Measurements from ENCODE around the gene FBXL19.

FBXL19 gene

GRCh38 chr16:30990105-30990504 lies 66.7 kb downstream of the FBXL19 start:
- no peak for DNase-seq

GRCh38 chr16:30991052-30991451 lies 67.7 kb downstream of the FBXL19 start:
- DNase-seq: no peak

- no peak for DNase-seq
Observed at GRCh38 chr16:30992276-30992780, 69.0 kb downstream of the FBXL19 start.

DNA sequence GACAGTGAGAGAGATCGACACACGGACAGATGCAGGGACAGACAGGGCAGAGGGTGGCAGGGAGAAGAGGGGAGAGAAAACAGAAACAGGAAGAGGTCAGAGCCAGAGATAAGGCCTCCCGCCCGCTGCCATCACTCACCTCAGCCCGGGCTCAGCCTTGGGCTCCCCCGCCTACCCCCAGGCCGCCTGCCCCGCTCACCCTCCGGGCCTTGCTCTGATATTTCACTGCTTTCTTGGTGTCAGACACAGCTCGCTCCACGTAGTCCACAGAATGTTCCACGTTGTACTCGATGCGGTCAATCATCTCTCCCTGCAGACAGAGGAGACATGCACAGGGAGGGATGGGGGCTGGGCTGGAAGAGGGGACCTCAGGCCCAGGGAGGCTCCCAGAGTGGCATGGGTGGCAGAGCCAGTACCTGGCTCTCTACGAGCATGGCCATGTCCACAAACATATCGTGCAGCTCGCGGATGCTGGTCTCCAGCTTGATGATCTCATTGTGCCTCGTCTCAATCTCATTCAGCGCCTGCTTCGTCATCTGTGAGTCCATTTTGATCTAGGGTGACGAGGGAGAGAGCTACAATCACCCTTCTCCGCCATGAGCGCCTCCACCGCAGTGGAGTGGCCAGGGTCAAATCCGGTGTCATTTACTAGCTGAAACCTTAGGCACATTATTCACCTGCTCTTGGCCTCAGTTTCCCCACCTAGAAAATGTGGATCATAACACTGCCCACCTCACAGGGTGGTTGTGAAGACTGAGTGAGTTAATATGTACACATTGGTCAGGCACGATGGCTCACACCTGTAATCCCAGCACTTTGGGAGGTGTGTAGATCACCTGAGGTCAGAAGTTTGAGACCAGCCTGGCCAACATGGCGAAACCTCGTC lies 69.8 kb downstream of the FBXL19 start:
- DNase-seq: no peak

DNA sequence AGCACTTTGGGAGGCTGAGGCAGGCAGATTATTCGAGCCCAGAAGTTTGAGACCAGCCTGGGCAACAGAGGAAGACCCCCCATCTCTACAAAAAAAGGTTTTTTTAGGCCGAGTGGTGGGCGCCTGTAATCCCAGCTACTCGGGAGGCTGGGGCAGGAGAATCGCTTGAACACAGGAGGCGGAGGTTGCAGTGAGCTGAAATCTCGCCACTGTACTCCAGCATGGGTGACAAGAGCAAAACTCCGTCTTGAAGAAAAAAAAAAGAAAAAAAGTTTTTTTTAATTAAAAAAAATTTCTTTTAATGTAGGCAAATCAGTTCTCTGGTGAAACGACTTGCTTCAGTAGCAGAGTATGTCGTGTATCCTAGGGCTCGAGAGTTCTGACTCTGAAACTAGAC lies 72.6 kb downstream of the FBXL19 start:
- no peak for DNase-seq

GRCh38 chr16:30996324-30996984 lies 73.1 kb downstream of the FBXL19 start:
- no peak for DNase-seq

GRCh38 chr16:30996985-30997724 lies 73.8 kb downstream of the FBXL19 start:
- DNase-seq: peak; percentile 61

DNA sequence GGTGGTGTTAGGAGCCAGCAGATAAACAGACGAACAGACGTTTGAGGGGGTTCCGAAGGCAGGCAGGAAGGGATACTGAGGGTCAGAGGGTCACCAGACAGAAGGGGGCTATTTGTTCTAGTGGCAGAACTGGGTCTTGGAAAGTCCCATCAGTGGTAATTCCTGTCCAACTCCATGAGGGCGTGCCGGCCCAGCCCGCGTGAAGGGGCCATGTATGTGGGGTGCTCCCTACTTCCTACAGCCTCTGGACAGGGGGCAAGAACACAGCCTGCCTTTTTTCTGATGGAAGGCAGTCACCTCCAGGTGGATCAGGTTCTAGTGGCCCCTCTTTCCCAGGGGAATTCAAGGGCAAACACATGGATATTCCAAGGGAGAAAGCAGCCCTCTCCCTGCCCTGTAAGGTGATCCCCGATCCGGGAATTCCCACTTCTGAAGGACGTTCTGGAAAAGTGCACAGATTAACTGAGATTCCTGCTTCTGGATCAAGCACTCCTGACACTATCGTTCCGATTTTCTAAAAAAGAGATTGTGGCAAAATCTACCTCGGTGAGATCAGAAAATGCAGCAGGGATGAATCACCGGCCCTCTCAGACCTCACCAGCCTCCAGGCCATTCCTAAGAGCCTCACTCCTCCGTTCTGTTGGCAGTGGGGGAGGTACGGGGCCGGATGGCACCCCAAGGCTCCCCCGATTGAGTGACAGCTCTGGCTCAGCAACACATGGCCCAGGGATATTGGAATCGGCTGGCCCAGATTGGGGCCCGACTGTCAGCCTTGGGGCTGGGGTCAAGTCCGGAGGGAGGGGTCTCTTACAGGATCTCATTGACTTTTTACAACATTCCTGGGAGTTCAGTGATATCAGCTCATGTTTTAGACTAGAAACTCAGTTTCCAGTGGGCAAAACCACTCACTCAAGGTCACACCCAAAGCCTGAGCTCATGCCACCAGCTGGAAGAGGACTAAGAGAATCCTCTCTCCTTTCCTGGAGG lies 74.6 kb downstream of the FBXL19 start:
- peak; percentile 86 for DNase-seq
